HepG2 (cell line): Measurements from ENCODE around the gene SCYGR2.

Source experiments
- JUNB ChIP-seq: sonication (generic); formaldehyde crosslinking; IDR thresholded peaks from 2 replicates; pipeline ENCODE4 v1.8.0; 2022; ENCODE audit warnings: missing genetic modification reagents, mild to moderate bottlenecking, borderline replicate concordance
- TAF1 ChIP-seq: sonication (generic); formaldehyde crosslinking; IDR thresholded peaks from 2 replicates; pipeline ENCODE4 v1.4.0; 2020; ENCODE audit warnings: missing genetic modification reagents
- TBP ChIP-seq: sonication (generic); formaldehyde crosslinking; IDR thresholded peaks from 2 replicates; pipeline ENCODE4 v1.5.0; 2020; ENCODE audit warnings: missing genetic modification reagents
- ZSCAN25 ChIP-seq: sonication (generic); formaldehyde crosslinking; IDR thresholded peaks from 2 replicates; pipeline ENCODE4 v1.8.0; 2022; ENCODE audit warnings: mild to moderate bottlenecking, missing genetic modification reagents

GRCh38 chr2:227617316-227618230 is 18.9 kb downstream of the SCYGR2 start, which contains the start of gene SCYGR4:
- TF ChIP-seq TBP (CRISPR knock-in tag): no peak
- no peak for TF ChIP-seq JUNB (CRISPR knock-in tag)
- no peak for TF ChIP-seq TAF1
- TF ChIP-seq ZSCAN25 (CRISPR knock-in tag): no peak
